SU-DHL-6 (cell line): ENCODE data around the gene MOG.
A peak's percentile ranks its signal among the peaks of the same experiment; 100 is the strongest.

Experiments used
- H2AFZ ChIP-seq: fragments of 200-600 bp; sonication (generic); 2 replicates; pipeline ENCODE4 v1.6.1; 2014; ENCODE audit warnings: low read depth, mild to moderate bottlenecking, moderate library complexity, mixed read lengths, antibody characterized with exemption, low read length; ENCODE audit not compliant: severe bottlenecking
- H3F3A ChIP-seq: fragments of 200-600 bp; shearing (Covaris generic); 2 replicates; pipeline ENCODE4 v1.6.0; 2016; ENCODE audit warnings: antibody characterized with exemption, mild to moderate bottlenecking; ENCODE audit not compliant: insufficient read depth
- H3K27ac ChIP-seq: fragments of 200-600 bp; sonication (generic); 2 replicates; pipeline ENCODE4 v1.5.1; 2016; ENCODE audit warnings: low read depth, mild to moderate bottlenecking, low read length, moderate library complexity, mixed read lengths
- H3K27me3 ChIP-seq: fragments of 200-600 bp; sonication (generic), shearing (Covaris generic); 2 replicates; pipeline ENCODE4 v1.6.0; 2014; ENCODE audit warnings: mild to moderate bottlenecking, low read length
- H3K36me3 ChIP-seq: fragments of 200-600 bp; sonication (generic); 2 replicates; pipeline ENCODE4 v1.6.1; 2014; ENCODE audit warnings: mild to moderate bottlenecking, low read length, mixed read lengths
- H3K4me2 ChIP-seq: fragments of 300-600, 200-600 bp; shearing (Covaris generic), sonication (generic); 2 replicates; pipeline ENCODE4 v1.6.0; 2014; ENCODE audit warnings: low read length, low read depth, mild to moderate bottlenecking; ENCODE audit not compliant: poor library complexity, severe bottlenecking
- H3K4me3 ChIP-seq: fragments of 200-600 bp; sonication (generic); 2 replicates; pipeline ENCODE4 v1.5.1; 2014; ENCODE audit warnings: antibody characterized with exemption, low read length, mild to moderate bottlenecking, mixed read lengths; ENCODE audit not compliant: insufficient read depth, poor library complexity, severe bottlenecking
- H3K79me2 ChIP-seq: fragments of 200-600 bp; sonication (generic); 2 replicates; pipeline ENCODE4 v1.6.1; 2014; ENCODE audit warnings: mild to moderate bottlenecking, low read length, moderate library complexity; ENCODE audit not compliant: insufficient read depth
- H3K9ac ChIP-seq: fragments of 200-600 bp; sonication (generic); 2 replicates; pipeline ENCODE4 v1.7.0; 2014; ENCODE audit warnings: mild to moderate bottlenecking, low read length
- H3K9me2 ChIP-seq: fragments of 200-600 bp; sonication (generic); replicated peaks from 2 replicates; pipeline ENCODE4 v1.6.1; 2014; ENCODE audit warnings: low read length; ENCODE audit not compliant: insufficient read depth
- H3K9me3 ChIP-seq: fragments of 200-600 bp; sonication (generic); 2 replicates; pipeline ENCODE4 v1.6.1; 2014; ENCODE audit warnings: low read length, mixed read lengths; ENCODE audit not compliant: insufficient read depth
- H4K20me1 ChIP-seq: fragments of 200-600 bp; sonication (generic); 2 replicates; pipeline ENCODE4 v1.6.1; 2014; ENCODE audit warnings: low read depth, mild to moderate bottlenecking, antibody characterized with exemption, low read length, moderate library complexity, mixed read lengths
- EZH2phosphoT487 ChIP-seq: fragments of 200-600 bp; sonication (generic), shearing (Covaris generic); conservative IDR thresholded peaks from 2 replicates; pipeline ENCODE4 v1.6.1; 2018; ENCODE audit warnings: mild to moderate bottlenecking, antibody characterized with exemption, low read length, moderate library complexity, mixed read lengths
- TF ChIP-seq, protein P1 (sequence below): fragments of 200-600 bp; sonication (generic); IDR thresholded peaks from one replicate; pipeline ENCODE4 v1.5.1; 2017; ENCODE audit warnings: antibody characterized with exemption, mild to moderate bottlenecking, low read length, moderate library complexity; ENCODE audit not compliant: insufficient read depth, poor library complexity, severe bottlenecking

The MOG gene

DNA sequence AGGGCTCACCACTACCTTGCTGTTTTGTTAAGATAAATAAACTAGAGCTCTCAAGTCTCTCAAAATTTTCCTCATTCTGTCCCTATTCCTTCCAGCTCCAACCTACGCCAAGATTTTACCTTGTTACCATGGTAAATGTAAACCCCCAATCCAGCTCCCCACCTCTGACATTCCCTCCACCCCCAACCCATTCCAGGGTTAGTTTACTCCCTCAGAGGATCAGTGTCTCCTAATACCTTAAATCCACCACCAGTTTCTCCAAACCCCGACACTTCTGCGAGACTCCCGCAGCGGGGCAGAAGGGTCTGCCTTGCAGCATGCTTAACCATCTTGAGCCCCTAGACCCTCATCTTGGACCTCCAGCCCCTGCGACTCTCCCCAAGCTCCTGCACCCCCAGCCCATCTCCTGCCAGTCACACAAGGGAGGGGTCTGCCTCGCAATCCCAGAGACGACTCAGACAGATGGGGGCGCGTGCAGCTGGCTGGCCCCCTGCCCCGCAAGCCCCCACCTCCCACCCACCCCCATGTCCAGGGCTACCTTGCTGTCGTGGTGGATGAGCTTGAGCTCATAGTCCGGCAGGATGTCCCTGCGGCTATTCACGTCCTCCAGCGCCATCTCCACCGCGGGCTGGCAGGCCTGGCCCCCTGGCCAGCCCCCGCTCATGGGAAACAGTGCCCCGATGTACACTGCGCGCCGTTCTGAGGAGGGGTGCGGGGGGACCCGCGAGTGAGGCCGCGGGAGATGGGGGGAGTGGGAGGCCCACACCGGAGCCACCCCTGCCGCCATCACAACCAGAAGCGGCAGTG, 29.7 kb upstream of the MOG start:
- Histone ChIP-seq H3F3A (no peaks in the 10 kb centered on the region), H3K79me2 (no peaks in the 10 kb centered on the region), H3K27ac (no peak overlapping the region), H3K27me3 (no peaks in the 10 kb centered on the region), H3K36me3 (no peaks in the 10 kb centered on the region), H3K9me3 (no peaks in the 10 kb centered on the region), H3K4me3 (no peak overlapping the region), H4K20me1 (no peaks in the 10 kb centered on the region), H3K9ac (no peak overlapping the region), H2AFZ (no peak overlapping the region), H3K4me2 (no peak overlapping the region), H3K9me2 (no peaks in the 10 kb centered on the region)
- no peak for TF ChIP-seq EZH2phosphoT487
- TF ChIP-seq, protein P1, sequence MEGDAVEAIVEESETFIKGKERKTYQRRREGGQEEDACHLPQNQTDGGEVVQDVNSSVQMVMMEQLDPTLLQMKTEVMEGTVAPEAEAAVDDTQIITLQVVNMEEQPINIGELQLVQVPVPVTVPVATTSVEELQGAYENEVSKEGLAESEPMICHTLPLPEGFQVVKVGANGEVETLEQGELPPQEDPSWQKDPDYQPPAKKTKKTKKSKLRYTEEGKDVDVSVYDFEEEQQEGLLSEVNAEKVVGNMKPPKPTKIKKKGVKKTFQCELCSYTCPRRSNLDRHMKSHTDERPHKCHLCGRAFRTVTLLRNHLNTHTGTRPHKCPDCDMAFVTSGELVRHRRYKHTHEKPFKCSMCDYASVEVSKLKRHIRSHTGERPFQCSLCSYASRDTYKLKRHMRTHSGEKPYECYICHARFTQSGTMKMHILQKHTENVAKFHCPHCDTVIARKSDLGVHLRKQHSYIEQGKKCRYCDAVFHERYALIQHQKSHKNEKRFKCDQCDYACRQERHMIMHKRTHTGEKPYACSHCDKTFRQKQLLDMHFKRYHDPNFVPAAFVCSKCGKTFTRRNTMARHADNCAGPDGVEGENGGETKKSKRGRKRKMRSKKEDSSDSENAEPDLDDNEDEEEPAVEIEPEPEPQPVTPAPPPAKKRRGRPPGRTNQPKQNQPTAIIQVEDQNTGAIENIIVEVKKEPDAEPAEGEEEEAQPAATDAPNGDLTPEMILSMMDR, result no peak

DNA sequence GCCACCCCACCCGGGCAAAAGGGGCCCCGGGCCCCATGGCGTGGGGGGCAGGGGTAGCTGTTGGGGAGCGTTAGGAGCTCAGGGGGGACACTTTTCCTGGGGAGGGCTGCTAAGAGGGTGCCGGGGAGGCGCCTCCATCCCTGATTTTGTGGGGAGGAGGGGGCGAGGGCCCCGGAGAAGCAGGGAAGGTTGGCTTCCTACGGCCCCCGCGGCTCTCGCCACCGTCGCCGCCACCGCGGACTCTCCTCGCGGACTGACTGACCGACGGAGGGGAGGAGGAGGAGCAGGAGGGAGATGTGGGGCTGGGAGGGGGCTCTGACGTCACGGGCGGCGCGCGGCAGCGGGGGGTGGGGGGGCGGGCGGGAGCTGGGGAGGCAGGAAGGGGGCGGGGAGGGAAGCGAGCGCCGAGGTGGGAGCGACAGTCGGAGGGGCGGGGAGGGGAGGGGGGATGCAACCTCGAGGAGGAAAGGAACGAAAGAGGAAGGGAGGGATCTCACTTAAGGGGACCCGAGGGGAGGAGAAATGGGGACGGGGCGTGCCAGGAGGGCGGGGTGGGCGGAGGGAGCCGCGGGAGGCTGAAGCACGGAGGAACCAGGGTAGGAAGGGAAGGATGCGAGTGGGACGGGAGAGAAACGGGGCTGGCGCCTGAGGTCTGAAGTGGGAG, 29.0 kb upstream of the MOG start:
- Histone ChIP-seq H3K9me3 (no peaks in the 10 kb centered on the region), H3K4me2 (peak overlapping the region; percentile 88), H3K9ac (peak overlapping the region; percentile 58), H2AFZ (peak overlapping the region; percentile 94), H3F3A (no peaks in the 10 kb centered on the region), H4K20me1 (no peaks in the 10 kb centered on the region), H3K9me2 (no peaks in the 10 kb centered on the region), H3K27ac (no peak overlapping the region), H3K79me2 (no peaks in the 10 kb centered on the region), H3K4me3 (peak overlapping the region; percentile 66), H3K27me3 (no peaks in the 10 kb centered on the region), H3K36me3 (no peaks in the 10 kb centered on the region)
- TF ChIP-seq EZH2phosphoT487, result no peak
- TF ChIP-seq, protein P1, result no peak

DNA sequence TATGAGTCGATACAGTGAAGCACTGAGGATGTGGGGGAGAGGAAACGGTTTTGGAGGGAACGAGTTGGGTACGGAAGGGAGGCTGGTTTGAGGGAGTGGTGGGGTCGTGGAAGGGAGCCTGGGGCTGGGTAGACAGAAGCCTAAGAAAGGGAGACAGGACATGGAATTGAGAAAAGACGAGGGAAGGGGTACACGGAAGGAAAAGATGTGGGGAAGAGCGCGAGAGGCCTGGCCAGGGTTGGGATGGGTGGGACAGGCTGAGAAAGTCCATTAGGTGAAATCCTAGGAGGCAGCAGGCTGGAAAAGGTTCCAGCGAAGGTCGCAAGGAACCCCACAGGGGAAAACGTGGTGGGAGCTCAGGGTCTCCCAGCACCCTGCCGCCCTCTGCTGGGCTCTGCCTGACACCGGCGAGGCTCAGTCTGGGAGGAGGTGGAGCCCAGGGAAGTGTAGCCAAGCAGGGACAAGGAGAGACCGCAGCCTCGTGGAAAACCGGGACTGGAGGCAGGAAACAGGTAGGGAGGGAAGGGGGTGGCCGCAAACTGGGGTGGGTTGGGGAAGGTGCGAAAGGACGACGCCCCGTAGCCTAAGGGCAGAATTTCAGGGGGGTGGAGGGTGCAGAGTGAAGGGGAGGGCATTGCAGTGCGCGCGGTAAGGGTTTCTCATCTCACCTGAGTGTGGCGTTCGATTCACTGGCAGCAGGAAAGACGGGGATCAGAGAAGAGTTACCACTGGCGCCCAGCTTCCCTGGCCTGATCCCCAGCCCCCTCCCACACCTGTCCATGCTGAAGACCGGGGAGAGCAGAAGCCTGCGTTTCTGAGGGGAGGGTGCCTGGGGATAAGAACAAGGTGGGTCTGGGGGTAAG, 28.2 kb upstream of the MOG start:
- no peaks in the 10 kb centered on the region for H3K36me3 ChIP-seq
- no peaks in the 10 kb centered on the region for H4K20me1 ChIP-seq
- peak overlapping the region; percentile 66 for H3K4me3 ChIP-seq
- TF ChIP-seq EZH2phosphoT487, result no peak
- TF ChIP-seq, protein P1, result peak; percentile 79
- no peaks in the 10 kb centered on the region for H3K9me2 ChIP-seq
- H2AFZ ChIP-seq, result peak overlapping the region; percentile 94
- no peak overlapping the region for H3K27ac ChIP-seq
- peak overlapping the region; percentile 88 for H3K4me2 ChIP-seq
- H3K9me3 ChIP-seq, result no peaks in the 10 kb centered on the region
- H3K27me3 ChIP-seq, result no peaks in the 10 kb centered on the region
- H3F3A ChIP-seq, result peaks cover 5% of the 10 kb centered on the region; the same call in 1 of the 2 replicates
- H3K9ac ChIP-seq, result peak overlapping the region; percentile 58
- no peaks in the 10 kb centered on the region for H3K79me2 ChIP-seq
